PC-3 (cell line): ENCODE measurements around the gene RPS6KA2.

Source experiments
- CTCF ChIP-seq: fragments of 300-600 bp; sonication (generic); conservative IDR thresholded peaks from 2 replicates; pipeline ENCODE4 v1.5.1; 2017; ENCODE audit warnings: antibody characterized with exemption, low read depth, mild to moderate bottlenecking, low read length
- EZH2 ChIP-seq: fragments of 300-600 bp; sonication (generic); IDR thresholded peaks from one replicate; pipeline ENCODE4 v1.6.1; 2017; ENCODE audit warnings: antibody characterized with exemption, mild to moderate bottlenecking, low read length; ENCODE audit not compliant: unreplicated experiment

GRCh38 chr6:166530211-166531095 lies 96.6 kb downstream of the RPS6KA2 start:
- TF ChIP-seq CTCF (no peak), EZH2 (no peak)
